ENCODE measurements around the gene LGALS3BP. TPM values are rescaled to one million over a fixed set of nuclear protein-coding genes. Genes with fewer than 3 reads are reported as not detected.

The LGALS3BP gene
- total RNA-seq, 1 donor from 2014 or later: 24.3 TPM

DNA sequence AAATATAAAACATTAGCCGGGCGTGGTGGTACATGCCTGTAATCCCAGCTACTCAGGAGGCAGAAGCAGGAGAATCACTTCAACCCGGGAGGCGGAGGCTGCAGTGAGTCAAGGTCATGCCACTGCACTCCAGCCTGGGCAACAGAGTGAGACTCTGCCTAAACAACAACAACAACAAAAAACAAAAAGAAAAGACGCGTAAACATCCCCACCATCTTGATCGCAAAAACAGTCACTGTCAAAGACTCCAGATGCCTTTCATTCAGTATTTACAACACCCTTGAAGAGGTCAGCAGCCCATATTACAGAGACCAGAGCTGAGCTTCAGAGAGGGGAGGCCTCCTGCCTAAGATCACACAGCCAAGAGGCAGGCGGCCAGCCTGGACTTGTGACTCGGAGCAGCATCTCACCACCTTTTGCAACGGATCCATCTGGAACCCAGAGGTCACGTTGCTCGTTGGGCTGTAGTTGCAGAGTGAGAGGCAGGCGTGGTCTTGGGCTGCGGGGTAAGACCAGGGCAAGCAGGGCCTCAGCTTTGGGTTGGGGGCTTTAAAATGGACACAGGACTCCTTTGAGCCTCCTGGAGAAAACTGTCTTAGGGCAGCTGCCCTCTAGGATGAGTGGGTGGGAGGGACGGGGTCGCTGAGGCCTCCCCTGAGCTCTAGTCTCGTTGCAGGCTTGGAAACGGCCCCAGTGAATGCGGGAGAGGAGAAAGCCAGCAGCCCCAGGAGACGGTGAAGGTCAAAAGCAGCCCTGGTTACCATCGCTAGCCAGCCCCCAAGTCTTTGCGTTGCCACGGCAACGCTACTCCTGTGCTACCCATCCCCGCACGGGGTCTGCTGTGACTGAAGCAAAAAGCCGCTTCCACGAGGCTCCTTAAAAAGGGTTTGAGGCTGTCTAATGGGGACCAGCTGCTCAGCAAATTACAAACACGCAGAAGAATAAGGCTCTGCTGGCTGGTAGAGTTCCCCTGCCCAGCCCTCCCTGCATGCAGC, 26.1 kb downstream of the LGALS3BP start:
- Mint-ChIP-seq H3K9me3 (peaks cover 6% of the 10 kb centered on the region), H3K27ac (ENCODE audit: unreplicated experiment) (peak overlapping the region; percentile 43), H3K4me3 (no peak overlapping the region), H3K36me3 (ENCODE audit: low read depth) (no peaks in the 10 kb centered on the region), H3K4me1 (peaks cover 31% of the 10 kb centered on the region), H3K27me3 (ENCODE audit: low read depth) (peaks cover 11% of the 10 kb centered on the region)
- DNase-seq (ENCODE audit: low read depth, low spot score): peak; percentile 51
- TF ChIP-seq, protein P1, sequence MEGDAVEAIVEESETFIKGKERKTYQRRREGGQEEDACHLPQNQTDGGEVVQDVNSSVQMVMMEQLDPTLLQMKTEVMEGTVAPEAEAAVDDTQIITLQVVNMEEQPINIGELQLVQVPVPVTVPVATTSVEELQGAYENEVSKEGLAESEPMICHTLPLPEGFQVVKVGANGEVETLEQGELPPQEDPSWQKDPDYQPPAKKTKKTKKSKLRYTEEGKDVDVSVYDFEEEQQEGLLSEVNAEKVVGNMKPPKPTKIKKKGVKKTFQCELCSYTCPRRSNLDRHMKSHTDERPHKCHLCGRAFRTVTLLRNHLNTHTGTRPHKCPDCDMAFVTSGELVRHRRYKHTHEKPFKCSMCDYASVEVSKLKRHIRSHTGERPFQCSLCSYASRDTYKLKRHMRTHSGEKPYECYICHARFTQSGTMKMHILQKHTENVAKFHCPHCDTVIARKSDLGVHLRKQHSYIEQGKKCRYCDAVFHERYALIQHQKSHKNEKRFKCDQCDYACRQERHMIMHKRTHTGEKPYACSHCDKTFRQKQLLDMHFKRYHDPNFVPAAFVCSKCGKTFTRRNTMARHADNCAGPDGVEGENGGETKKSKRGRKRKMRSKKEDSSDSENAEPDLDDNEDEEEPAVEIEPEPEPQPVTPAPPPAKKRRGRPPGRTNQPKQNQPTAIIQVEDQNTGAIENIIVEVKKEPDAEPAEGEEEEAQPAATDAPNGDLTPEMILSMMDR (conservative IDR thresholded peaks at IDR 0.05): no peak

- Mint-ChIP-seq H3K9me3 (peaks cover 6% of the 10 kb centered on the region), H3K27me3 (ENCODE audit: low read depth) (peaks cover 11% of the 10 kb centered on the region), H3K4me1 (peaks cover 30% of the 10 kb centered on the region), H3K27ac (ENCODE audit: unreplicated experiment) (no peak overlapping the region), H3K4me3 (no peak overlapping the region), H3K36me3 (ENCODE audit: low read depth) (no peaks in the 10 kb centered on the region)
- TF ChIP-seq, protein P1 (conservative IDR thresholded peaks at IDR 0.05): no peak
- DNase-seq (ENCODE audit: low read depth, low spot score): no peak
Measured at GRCh38 chr17:78952706-78953105, 27.0 kb downstream of the LGALS3BP start.

- H3K27me3 Mint-ChIP-seq (ENCODE audit: low read depth): peaks cover 10% of the 10 kb centered on the region
- DNase-seq (ENCODE audit: low read depth, low spot score): no peak
- H3K4me3 Mint-ChIP-seq: no peak overlapping the region
- no peaks in the 10 kb centered on the region for H3K36me3 Mint-ChIP-seq (ENCODE audit: low read depth)
- H3K4me1 Mint-ChIP-seq: peaks cover 30% of the 10 kb centered on the region
- TF ChIP-seq, protein P1 (conservative IDR thresholded peaks at IDR 0.05): no peak
- peak overlapping the region; percentile 89 for H3K27ac Mint-ChIP-seq (ENCODE audit: unreplicated experiment)
- peaks cover 6% of the 10 kb centered on the region for H3K9me3 Mint-ChIP-seq
Measured at GRCh38 chr17:78951967-78952551, 27.7 kb downstream of the LGALS3BP start.

GRCh38 chr17:78950870-78951269, 28.9 kb downstream of the LGALS3BP start:
- no peak overlapping the region for H3K4me3 Mint-ChIP-seq
- TF ChIP-seq, protein P1 (conservative IDR thresholded peaks at IDR 0.05): no peak
- peaks cover 8% of the 10 kb centered on the region for H3K27me3 Mint-ChIP-seq (ENCODE audit: low read depth)
- no peak overlapping the region for H3K27ac Mint-ChIP-seq (ENCODE audit: unreplicated experiment)
- peaks cover 6% of the 10 kb centered on the region for H3K9me3 Mint-ChIP-seq
- peaks cover 30% of the 10 kb centered on the region for H3K4me1 Mint-ChIP-seq
- no peak for DNase-seq (ENCODE audit: low read depth, low spot score)
- H3K36me3 Mint-ChIP-seq (ENCODE audit: low read depth): no peaks in the 10 kb centered on the region

- Mint-ChIP-seq H3K4me3 (no peak overlapping the region), H3K36me3 (ENCODE audit: low read depth) (no peaks in the 10 kb centered on the region), H3K27me3 (ENCODE audit: low read depth) (peaks cover 5% of the 10 kb centered on the region), H3K4me1 (peaks cover 13% of the 10 kb centered on the region), H3K27ac (ENCODE audit: unreplicated experiment) (no peak overlapping the region), H3K9me3 (peaks cover 6% of the 10 kb centered on the region)
- TF ChIP-seq, protein P1 (conservative IDR thresholded peaks at IDR 0.05): no peak
- DNase-seq (ENCODE audit: low read depth, low spot score): no peak
Measured at GRCh38 chr17:78947235-78948149, 32.2 kb downstream of the LGALS3BP start.
